Measurements from ENCODE around the gene PROKR2.

The PROKR2 gene

DNA sequence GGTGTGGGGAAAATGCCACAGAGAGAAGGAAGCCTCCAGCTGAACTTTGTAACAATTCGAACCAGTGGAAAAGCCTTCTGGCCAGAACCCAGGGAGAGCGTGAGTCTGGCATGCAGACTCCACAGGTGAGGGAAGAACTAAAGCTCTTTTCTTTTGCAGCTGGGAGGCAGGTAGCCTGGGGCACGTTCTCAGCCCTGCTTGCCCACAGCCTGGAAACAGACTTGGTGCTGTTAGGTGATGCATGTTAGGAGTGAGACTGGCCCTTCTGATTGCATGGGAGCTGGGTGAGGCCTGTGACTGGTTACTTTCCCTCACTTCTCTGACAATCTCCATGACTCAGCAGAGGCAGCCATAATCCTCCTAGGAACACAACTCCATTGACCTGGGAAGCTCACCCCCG lies 34.2 kb downstream of the PROKR2 start:
- DNase-seq (ENCODE audit: low spot score) = no peak

DNA sequence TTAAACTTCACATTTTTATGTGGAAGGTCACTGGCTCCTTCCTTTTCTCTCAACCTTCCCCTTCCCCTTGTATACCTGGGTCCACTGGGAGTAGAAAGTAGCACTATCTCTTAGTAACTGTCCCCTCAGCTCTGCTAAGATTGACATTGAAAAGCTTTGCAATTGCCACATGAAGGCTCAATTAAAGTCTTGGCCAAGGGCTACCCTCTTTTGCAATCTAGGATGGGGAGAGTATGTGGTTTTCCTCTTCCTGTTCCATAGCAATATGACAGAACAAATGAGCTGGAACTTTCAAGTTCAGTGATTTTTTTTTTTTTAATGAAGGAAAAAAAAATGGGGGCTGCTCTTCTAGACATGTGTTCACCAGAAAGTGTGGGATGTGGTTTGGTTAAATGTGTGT lies 37.1 kb downstream of the PROKR2 start:
- DNase-seq (ENCODE audit: low spot score) = no peak

DNA sequence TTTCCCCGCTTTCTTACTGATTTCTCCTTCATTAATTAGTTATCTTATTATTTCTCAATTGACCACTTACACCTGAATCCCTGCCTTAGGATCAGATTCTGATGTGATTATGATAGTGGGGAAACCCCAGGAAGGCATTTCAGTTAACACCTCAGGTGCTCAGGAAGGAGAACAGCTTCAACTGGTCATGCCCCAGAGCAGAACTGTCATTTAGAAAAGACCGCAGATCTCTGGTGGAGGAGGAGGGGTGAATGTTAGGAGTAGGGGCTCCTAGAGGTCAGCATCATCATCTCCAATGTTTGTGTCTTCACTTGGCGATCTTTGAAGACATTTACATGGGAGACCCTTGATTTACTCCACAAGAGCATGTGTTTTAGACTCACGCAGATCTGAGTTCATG lies 44.5 kb downstream of the PROKR2 start:
- no peak for DNase-seq (ENCODE audit: low spot score)

DNA sequence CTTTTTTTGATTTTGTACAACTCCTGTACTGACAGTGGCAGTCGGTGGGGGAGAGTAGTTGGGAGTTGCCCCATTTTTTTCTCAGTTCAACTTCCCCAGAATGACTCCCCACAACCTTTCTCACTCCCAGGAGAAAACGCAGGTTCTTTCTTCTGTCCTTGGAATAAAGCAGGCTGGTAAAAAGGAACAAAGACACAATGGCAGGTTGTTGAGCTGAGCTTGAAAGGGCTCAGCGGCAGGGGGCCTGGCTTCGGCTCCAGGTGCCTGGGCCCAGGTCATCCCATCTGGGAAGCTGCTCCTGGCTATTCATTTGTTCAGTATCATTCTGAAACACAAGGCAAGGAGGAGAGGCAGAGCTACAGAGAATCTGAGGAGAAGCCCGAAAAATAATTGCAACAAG lies 46.2 kb downstream of the PROKR2 start:
- no peak for DNase-seq (ENCODE audit: low spot score)

DNA sequence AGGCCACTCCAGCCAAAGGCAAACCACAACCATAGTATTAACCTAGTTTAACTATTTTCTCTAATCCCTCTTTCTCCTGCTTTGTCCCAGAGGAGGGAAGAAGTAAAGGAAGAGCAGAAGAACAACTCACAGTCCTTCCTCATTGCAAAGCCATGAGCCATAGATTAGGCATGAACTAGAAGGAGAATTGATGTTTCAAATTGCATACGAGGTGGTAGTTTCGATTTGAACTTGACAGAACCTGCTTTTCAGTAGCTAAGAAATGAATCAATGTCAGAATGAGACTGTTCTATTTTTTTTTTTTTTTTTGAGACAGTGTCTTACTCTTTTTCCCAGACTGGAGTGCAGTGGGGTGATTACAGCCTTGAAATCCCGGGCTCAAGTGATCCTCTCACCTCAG lies 48.3 kb downstream of the PROKR2 start:
- no peak for DNase-seq (ENCODE audit: low spot score)

DNA sequence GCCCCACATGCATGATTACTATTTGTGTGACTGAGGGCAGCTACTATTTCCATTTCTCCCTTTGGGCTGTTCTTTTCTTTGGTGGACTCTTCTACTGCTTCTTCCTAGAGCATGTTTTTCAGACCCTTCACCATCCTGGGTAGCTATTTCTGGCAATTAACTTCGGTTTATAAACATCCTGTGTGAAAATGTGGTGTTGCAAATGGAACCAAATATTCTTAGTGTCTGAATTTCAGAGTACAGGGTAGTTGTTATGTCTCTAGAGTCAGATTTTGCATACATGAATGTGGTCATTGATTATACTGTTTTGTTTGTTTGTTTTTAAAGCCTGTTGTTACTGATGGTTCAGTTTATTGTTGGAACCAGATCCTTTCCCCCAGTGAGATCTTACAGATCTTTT lies 49.7 kb downstream of the PROKR2 start:
- no peak for DNase-seq (ENCODE audit: low spot score)

All from SW480 (cell line).